CD8-positive, alpha-beta memory T cell (primary cell): Measurements from ENCODE around the gene CFAP161. TPM values are rescaled to one million over a fixed set of nuclear protein-coding genes. Genes with fewer than 3 reads are reported as not detected.
A peak's percentile ranks its signal among the peaks of the same experiment; 100 is the strongest.

ENCODE experiments used
- CTCF ChIA-PET: fragments of 350-600 bp; sonication (Branson Sonifier 250); formaldehyde crosslinking; loops from one replicate; lab custom pipeline; 2021; ENCODE audit warnings: antibody characterized with exemption; lab: Charles Lee
- POLR2A ChIA-PET: fragments of 350-600 bp; sonication (Branson Sonifier 250); formaldehyde crosslinking; loops from one replicate; lab custom pipeline; 2021; ENCODE audit warnings: antibody characterized with exemption; lab: Charles Lee
- DNase-seq, 5 donors: peaks; one replicate each; pipeline versions ENCODE4 v3.0.0 to v3.0.0-alpha.2; 2020 to 2022; ENCODE audit warnings: mixed read lengths in 1 of 5
- H3K27ac ChIP-seq: one replicate; pipeline ENCODE4 v1.7.0; 2013; ENCODE audit warnings: low read depth, mild to moderate bottlenecking, low read length, moderate library complexity
- H3K27me3 ChIP-seq: 2 replicates; pipeline ENCODE4 v1.7.0; 2013; ENCODE audit warnings: low read length, mild to moderate bottlenecking; ENCODE audit not compliant: insufficient read depth, poor library complexity, severe bottlenecking
- H3K36me3 ChIP-seq: 2 replicates; pipeline ENCODE4 v1.7.0; 2013; ENCODE audit warnings: mild to moderate bottlenecking, low read length, moderate library complexity; ENCODE audit not compliant: insufficient read depth
- H3K4me1 ChIP-seq: 2 replicates; pipeline ENCODE4 v1.7.0; 2013; ENCODE audit warnings: mild to moderate bottlenecking, low read length, moderate library complexity; ENCODE audit not compliant: insufficient read depth
- H3K4me3 ChIP-seq: 2 replicates; pipeline ENCODE4 v1.7.0; 2013; ENCODE audit warnings: mild to moderate bottlenecking, low read length
- H3K9me3 ChIP-seq: 2 replicates; pipeline ENCODE4 v1.7.0; 2013; ENCODE audit warnings: mild to moderate bottlenecking, low read length
- H3K27ac Mint-ChIP-seq, 8 donors: one replicate each; pipeline ENCODE4 v1.8.0; 2020 to 2021; ENCODE audit warnings: mixed read lengths in 8 of 8, mild to moderate bottlenecking in 6 of 8, inconsistent platforms in 3 of 8, moderate library complexity in 3 of 8
- H3K27me3 Mint-ChIP-seq, 2 donors: one replicate each; pipeline ENCODE4 v1.8.0; 2020 to 2021; ENCODE audit warnings: mixed read lengths in 2 of 2, mild to moderate bottlenecking in 1 of 2, moderate library complexity in 1 of 2
- H3K36me3 Mint-ChIP-seq, 3 donors: one replicate each; pipeline ENCODE4 v1.8.0; 2020 to 2021; ENCODE audit warnings: mixed read lengths in 3 of 3, inconsistent platforms in 1 of 3, mild to moderate bottlenecking in 1 of 3
- H3K4me1 Mint-ChIP-seq, 3 donors: one replicate each; pipeline ENCODE4 v1.8.0; 2020 to 2021; ENCODE audit warnings: mixed read lengths in 3 of 3, inconsistent platforms in 1 of 3, mild to moderate bottlenecking in 1 of 3
- H3K4me3 Mint-ChIP-seq, 7 donors: one replicate each; pipeline ENCODE4 v1.8.0; 2020 to 2021; ENCODE audit warnings: mixed read lengths in 7 of 7, mild to moderate bottlenecking in 6 of 7, moderate library complexity in 4 of 7, inconsistent platforms in 2 of 7
- H3K9me3 Mint-ChIP-seq, 5 donors: one replicate each; pipeline ENCODE4 v1.8.0; 2020 to 2022; ENCODE audit warnings: mixed read lengths in 5 of 5, mild to moderate bottlenecking in 3 of 5, moderate library complexity in 2 of 5, inconsistent platforms in 1 of 5
- polyA plus RNA-seq: library from polyadenylated mRNA; unstranded; fragments of 300-500 nt; fragmentation: Illumina TruSeq; gene quantifications from one replicate; pipeline ENCODE4 v1.2.3, GENCODE V29; 2021
- total RNA-seq, 2 experiments: library from RNA; stranded (reverse); gene quantifications; one replicate each; pipeline ENCODE4 v1.2.3, GENCODE V29; 2021

The CFAP161 gene, protein sequence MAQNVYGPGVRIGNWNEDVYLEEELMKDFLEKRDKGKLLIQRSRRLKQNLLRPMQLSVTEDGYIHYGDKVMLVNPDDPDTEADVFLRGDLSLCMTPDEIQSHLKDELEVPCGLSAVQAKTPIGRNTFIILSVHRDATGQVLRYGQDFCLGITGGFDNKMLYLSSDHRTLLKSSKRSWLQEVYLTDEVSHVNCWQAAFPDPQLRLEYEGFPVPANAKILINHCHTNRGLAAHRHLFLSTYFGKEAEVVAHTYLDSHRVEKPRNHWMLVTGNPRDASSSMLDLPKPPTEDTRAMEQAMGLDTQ
- total RNA-seq (not detected), polyA plus RNA-seq (not detected)

DNA sequence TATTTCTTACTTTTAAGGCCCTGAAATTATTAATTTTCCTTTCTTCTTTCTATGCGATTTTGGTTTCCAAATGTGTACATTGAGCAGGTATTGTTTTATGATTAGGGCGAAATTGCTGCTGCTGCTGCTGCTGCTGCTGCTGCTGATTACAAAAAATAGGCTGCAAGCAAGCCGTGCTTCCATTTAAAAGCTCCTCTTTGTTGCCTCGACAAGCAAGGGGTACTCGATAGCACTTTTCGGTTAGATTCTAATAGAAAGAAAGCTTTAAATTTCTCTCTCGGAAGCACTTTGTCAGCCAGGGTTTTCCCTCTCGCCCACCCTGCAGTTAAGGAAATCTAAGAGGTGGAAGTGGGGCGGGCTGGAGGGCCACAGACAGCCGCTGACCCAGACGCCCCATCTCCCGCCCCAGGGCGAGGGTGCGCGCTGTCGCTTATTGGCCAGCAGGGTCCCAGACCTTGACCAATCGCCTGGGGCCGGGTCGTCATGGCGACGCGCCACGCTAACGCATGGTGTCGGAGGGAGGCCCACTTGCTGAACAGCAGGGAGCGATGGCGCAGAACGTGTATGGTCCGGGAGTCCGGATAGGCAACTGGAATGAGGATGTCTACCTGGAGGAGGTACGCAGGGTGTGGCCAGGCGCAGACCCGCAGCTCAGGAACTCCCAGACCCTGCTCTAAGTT is at the start of gene CFAP161:
TSS of gene CFAP161 (plus strand) at position 489 of the 680 bp plus-strand sequence. CDS start at position 549, 60 bp downstream.
- H3K27ac Mint-ChIP-seq: no peak within 1 kb of the TSS
- CTCF ChIA-PET: no interaction called here
- POLR2A ChIA-PET: no interaction called here

DNA sequence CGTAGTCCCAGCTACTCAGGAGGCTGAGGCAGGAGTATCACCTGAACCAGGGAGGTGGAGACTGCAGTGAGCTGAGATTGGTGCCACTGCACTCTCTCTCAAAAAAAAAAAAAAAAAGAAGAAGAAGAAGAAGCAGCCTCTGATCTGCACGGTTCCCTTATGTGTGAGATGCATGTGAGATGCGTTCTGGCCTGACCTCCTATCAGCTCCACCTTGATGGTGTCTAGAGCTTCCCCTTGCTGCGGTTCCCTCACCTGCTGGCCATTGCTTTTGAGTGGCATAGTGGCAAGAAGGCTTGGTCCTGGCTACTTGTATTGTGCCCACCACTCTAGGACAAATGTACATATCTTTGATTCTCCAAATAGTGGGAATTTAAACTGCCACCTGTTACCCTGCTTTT is 49.4 kb upstream of the CFAP161 start:
- Histone ChIP-seq H3K27me3 (peaks cover 7% of the 10 kb centered on the region), H3K4me1 (no peaks in the 10 kb centered on the region), H3K4me3 (no peak overlapping the region), H3K36me3 (no peaks in the 10 kb centered on the region), H3K27ac (no peak overlapping the region), H3K9me3 (no peaks in the 10 kb centered on the region)
- CTCF ChIA-PET: no interaction called here
- Mint-ChIP-seq H3K27ac (no peak overlapping the region), H3K4me3 (no peak overlapping the region), H3K9me3 (no peaks in the 10 kb centered on the region), H3K4me1 (no peaks in the 10 kb centered on the region), H3K36me3 (peaks cover 0 to 5% (median 0%) of the 10 kb centered on the region in 3 donors), H3K27me3 (peaks cover 7 to 13% of the 10 kb centered on the region in 2 donors)
- POLR2A ChIA-PET: no interaction called here
- DNase-seq: no peak

More for the DNA sequence above, at the start of gene CFAP161:
- Histone ChIP-seq H3K4me3 (no peak within 1 kb of the TSS), H3K9me3 (no peaks in the 10 kb centered on the region), H3K4me1 (no peaks in the 10 kb centered on the region), H3K27me3 (peaks cover 8% of the 10 kb centered on the region), H3K36me3 (no peaks in the 10 kb centered on the region), H3K27ac (no peak within 1 kb of the TSS)
- peaks cover 0 to 10% (median 3%) of the 10 kb centered on the region in 5 donors for H3K9me3 Mint-ChIP-seq
- H3K27me3 Mint-ChIP-seq: peaks cover 43 to 71% of the 10 kb centered on the region in 2 donors
- H3K4me1 Mint-ChIP-seq: peaks cover 5 to 13% (median 9%) of the 10 kb centered on the region in 3 donors
- H3K4me3 Mint-ChIP-seq: peak within 1 kb of the TSS in 3 of 7 donors; percentile 32 to 46 (median 41)
- peaks cover 0 to 2% (median 0%) of the 10 kb centered on the region in 3 donors for H3K36me3 Mint-ChIP-seq
- no peak for DNase-seq

DNA sequence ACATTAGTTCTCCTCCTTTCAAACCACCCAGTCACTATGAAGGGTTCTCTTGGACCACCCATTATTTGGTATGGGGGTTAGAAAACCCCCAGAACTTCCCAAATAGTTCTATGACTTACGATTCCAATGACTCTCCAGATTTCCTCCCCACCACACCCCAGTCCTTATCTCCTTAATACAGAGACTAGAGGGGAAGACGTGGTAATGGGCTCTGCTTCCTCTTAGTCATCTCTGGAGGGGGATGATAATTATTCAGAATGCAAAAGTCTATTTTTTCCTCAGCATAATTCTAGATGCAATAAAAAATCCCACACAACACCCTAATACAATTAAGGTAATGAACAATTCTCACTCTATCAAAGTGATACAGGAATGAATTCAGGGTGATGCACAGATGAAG is 48.9 kb upstream of the CFAP161 start:
- ChIA-PET POLR2A (no interaction called here), CTCF (no interaction called here)
- no peak overlapping the region for H3K4me3 ChIP-seq
- no peak overlapping the region for H3K27ac Mint-ChIP-seq
- H3K36me3 ChIP-seq: no peaks in the 10 kb centered on the region
- no peak overlapping the region for H3K4me3 Mint-ChIP-seq
- no peak for DNase-seq
- peaks cover 0 to 5% (median 0%) of the 10 kb centered on the region in 3 donors for H3K36me3 Mint-ChIP-seq
- H3K4me1 ChIP-seq: no peaks in the 10 kb centered on the region
- no peaks in the 10 kb centered on the region for H3K9me3 ChIP-seq
- H3K27ac ChIP-seq: no peak overlapping the region
- no peaks in the 10 kb centered on the region for H3K4me1 Mint-ChIP-seq
- peaks cover 0 to 2% (median 0%) of the 10 kb centered on the region in 5 donors for H3K9me3 Mint-ChIP-seq
- peaks cover 7 to 17% of the 10 kb centered on the region in 2 donors for H3K27me3 Mint-ChIP-seq
- H3K27me3 ChIP-seq: peaks cover 7% of the 10 kb centered on the region

DNA sequence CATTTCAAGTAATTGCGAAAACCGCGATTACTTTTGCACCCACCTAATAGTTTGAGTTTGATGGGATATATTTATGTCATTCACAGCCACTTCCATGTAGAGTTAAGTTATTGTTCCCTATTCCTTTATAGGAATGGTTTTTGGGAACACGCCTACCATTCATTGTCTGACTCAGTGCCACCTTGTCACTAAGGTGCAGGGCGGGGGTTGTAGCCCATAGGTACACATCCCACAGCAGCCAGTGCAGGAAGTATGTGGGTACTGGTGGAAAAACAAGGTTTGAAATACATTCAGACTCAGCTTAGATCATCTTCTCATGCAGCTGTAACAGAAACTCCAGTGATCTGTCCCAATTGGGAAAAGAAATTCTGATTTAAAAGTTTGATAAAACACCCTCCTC is 48.2 kb upstream of the CFAP161 start:
- no peak for DNase-seq
- no peaks in the 10 kb centered on the region for H3K4me1 Mint-ChIP-seq
- H3K27ac ChIP-seq: no peak overlapping the region
- H3K27me3 Mint-ChIP-seq: peaks cover 6 to 23% of the 10 kb centered on the region in 2 donors
- no peaks in the 10 kb centered on the region for H3K36me3 ChIP-seq
- H3K4me3 Mint-ChIP-seq: no peak overlapping the region
- H3K9me3 ChIP-seq: no peaks in the 10 kb centered on the region
- H3K9me3 Mint-ChIP-seq: peaks cover 0 to 2% (median 0%) of the 10 kb centered on the region in 5 donors
- no peak overlapping the region for H3K27ac Mint-ChIP-seq
- no peaks in the 10 kb centered on the region for H3K36me3 Mint-ChIP-seq
- peaks cover 7% of the 10 kb centered on the region for H3K27me3 ChIP-seq
- H3K4me3 ChIP-seq: no peak overlapping the region
- H3K4me1 ChIP-seq: no peaks in the 10 kb centered on the region
- CTCF ChIA-PET: no interaction called here
- POLR2A ChIA-PET: interaction anchor here (0.6 kb wide), 1 partner anchor 1224 kb away, joined by 4 read pairs; no protein-coding TSS in a partner anchor

DNA sequence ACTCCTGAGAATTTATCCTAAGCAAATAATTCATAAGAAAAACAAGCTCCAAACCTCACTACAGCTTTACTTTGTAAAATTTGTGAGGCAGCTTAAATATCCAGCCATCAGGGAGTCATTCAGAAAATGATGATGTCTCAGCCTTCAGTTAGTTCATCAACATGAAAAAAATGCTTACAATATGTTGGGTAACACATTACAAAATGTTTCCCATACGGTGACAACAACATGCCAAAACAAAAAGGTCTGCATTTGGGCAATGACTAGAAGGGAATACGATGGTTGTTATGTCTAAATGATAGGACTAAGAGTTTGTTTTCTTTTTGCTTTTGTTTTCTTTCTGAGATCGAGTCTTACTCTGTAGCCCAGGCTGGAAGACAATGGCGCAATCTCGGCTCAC is 47.0 kb upstream of the CFAP161 start:
- DNase-seq: no peak
- Mint-ChIP-seq H3K27me3 (peaks cover 6 to 25% of the 10 kb centered on the region in 2 donors), H3K36me3 (no peaks in the 10 kb centered on the region), H3K4me1 (no peaks in the 10 kb centered on the region), H3K4me3 (no peak overlapping the region), H3K9me3 (peaks cover 0 to 2% (median 0%) of the 10 kb centered on the region in 5 donors), H3K27ac (no peak overlapping the region)
- H3K27ac ChIP-seq: no peak overlapping the region
- H3K36me3 ChIP-seq: no peaks in the 10 kb centered on the region
- H3K9me3 ChIP-seq: no peaks in the 10 kb centered on the region
- CTCF ChIA-PET: no interaction called here
- peaks cover 7% of the 10 kb centered on the region for H3K27me3 ChIP-seq
- no peak overlapping the region for H3K4me3 ChIP-seq
- no peaks in the 10 kb centered on the region for H3K4me1 ChIP-seq
- POLR2A ChIA-PET: no interaction called here

DNA sequence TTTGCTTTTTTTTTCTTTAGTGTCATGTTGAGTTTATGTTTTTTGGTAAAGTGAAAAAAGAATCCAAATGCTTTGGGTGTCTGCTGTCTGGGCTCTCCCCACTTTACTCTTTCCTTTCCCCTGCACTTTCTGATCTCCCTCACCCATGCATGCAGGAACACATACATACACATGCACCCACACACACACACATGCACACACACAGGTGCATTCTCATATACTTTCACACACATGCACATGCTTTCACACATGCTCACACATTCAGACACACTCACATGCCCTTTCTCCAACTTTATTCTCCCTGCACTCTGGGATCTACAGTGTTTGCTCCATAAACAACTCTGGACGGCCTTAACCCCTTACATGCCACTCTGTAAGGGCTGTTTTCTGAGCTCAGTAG is 46.4 kb upstream of the CFAP161 start:
- no peak overlapping the region for H3K27ac Mint-ChIP-seq
- H3K27me3 ChIP-seq: peaks cover 7% of the 10 kb centered on the region
- DNase-seq: no peak
- POLR2A ChIA-PET: no interaction called here
- no peaks in the 10 kb centered on the region for H3K36me3 Mint-ChIP-seq
- H3K27me3 Mint-ChIP-seq: peaks cover 6 to 31% of the 10 kb centered on the region in 2 donors
- peaks cover 0 to 2% (median 0%) of the 10 kb centered on the region in 5 donors for H3K9me3 Mint-ChIP-seq
- CTCF ChIA-PET: no interaction called here
- no peaks in the 10 kb centered on the region for H3K4me1 ChIP-seq
- no peak overlapping the region for H3K4me3 ChIP-seq
- no peaks in the 10 kb centered on the region for H3K9me3 ChIP-seq
- no peaks in the 10 kb centered on the region for H3K4me1 Mint-ChIP-seq
- H3K4me3 Mint-ChIP-seq: no peak overlapping the region
- no peak overlapping the region for H3K27ac ChIP-seq
- H3K36me3 ChIP-seq: no peaks in the 10 kb centered on the region

DNA sequence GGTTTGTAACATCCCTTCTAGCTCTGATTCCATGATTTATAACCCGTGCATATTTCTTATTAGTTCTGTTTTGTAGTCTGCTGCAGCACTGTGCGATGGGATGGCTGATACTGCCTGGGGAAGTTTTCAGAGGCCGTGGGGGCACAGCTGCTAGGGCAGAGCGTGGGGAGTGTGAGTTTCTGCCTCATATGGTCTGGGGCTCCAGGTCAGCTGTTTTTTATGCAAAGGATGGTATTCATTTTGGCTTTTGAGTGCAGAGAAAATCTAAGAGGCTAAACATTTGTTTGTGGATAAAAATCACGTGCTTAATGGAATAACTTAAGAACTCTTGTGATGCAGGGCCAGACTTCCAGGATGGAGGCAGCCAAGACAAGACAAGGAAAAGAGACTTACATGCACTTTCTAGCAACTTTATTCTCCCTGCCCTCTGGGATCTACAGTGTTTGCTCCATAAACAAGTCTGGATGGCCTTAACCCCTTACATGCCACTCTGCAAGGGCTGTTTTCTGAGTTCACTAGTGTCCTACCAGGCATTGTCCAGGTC is 45.5 kb upstream of the CFAP161 start:
- Histone ChIP-seq H3K27ac (no peak overlapping the region), H3K4me1 (no peaks in the 10 kb centered on the region), H3K4me3 (no peak overlapping the region), H3K27me3 (peaks cover 7% of the 10 kb centered on the region), H3K9me3 (no peaks in the 10 kb centered on the region), H3K36me3 (no peaks in the 10 kb centered on the region)
- Mint-ChIP-seq H3K9me3 (peaks cover 0 to 2% (median 0%) of the 10 kb centered on the region in 5 donors), H3K36me3 (no peaks in the 10 kb centered on the region), H3K27me3 (peaks cover 8 to 33% of the 10 kb centered on the region in 2 donors), H3K4me3 (no peak overlapping the region), H3K27ac (no peak overlapping the region), H3K4me1 (no peaks in the 10 kb centered on the region)
- POLR2A ChIA-PET: no interaction called here
- no peak for DNase-seq
- CTCF ChIA-PET: no interaction called here
